Measurements from ENCODE around the gene DUXA.
"Not testable (repeated sequence)": the region's sequence is repeated elsewhere in the genome, so short reads cannot be mapped to it uniquely, and the experiment has no call there.

DUXA gene

DNA sequence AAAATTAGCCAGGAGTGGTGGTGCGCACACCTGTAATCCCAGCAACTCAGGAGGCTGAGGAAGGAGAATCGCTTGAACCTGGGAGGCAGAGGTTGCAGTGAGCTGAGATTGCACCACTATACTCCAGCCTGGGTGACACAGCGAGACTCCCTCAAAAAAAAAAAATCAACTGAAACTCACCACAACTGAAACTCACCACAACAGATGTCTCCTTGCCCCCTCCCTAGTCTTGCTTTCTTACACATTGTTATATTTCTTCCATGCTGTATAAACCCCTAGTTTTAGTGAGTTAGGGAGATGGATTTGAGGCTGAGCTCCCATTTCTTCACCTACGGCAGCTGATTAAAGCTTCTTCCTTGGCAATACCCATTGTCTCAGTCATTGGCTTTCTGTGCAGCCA is 25.6 kb downstream of the DUXA start:
- no peak for DNase-seq
- ChIA-PET POLR2A (no interaction called here), CTCF (no interaction called here)
- no peak overlapping the region for H3K4me3 ChIP-seq (ENCODE audit: control insufficient read depth in 1 of 7, extremely low read depth in 1 of 7, insufficient read depth in 4 of 7, low read depth in 2 of 7, low read length in 6 of 7)
- H3K27me3 ChIP-seq (replicated peaks in 2 of 5; ENCODE audit: control insufficient read depth in 4 of 5, insufficient read depth in 5 of 5, low read length in 4 of 5): no peaks in the 10 kb centered on the region
- H3K36me3 ChIP-seq (ENCODE audit: control insufficient read depth in 4 of 4, insufficient read depth in 4 of 4, low read length in 3 of 4): no peaks in the 10 kb centered on the region
- 94% methylated on average over 3 of the region's 4 CpGs for WGBS (ENCODE audit: insufficient coverage)
- no peak overlapping the region for H3K27ac ChIP-seq (ENCODE audit: insufficient read depth in 1 of 2, low read depth in 1 of 2, low read length in 2 of 2, poor library complexity in 1 of 2, severe bottlenecking in 2 of 2)
- peaks cover 0 to 23% (median 2%) of the 10 kb centered on the region in 5 experiments for H3K9me3 ChIP-seq (ENCODE audit: control extremely low read depth in 1 of 5, control insufficient read depth in 4 of 5, insufficient read depth in 2 of 5, low read depth in 1 of 5, low read length in 4 of 5)
- H3K4me1 ChIP-seq (ENCODE audit: control extremely low read depth in 1 of 4, control insufficient read depth in 4 of 4, insufficient read depth in 4 of 4, low read length in 3 of 4): no peaks in the 10 kb centered on the region

DNA sequence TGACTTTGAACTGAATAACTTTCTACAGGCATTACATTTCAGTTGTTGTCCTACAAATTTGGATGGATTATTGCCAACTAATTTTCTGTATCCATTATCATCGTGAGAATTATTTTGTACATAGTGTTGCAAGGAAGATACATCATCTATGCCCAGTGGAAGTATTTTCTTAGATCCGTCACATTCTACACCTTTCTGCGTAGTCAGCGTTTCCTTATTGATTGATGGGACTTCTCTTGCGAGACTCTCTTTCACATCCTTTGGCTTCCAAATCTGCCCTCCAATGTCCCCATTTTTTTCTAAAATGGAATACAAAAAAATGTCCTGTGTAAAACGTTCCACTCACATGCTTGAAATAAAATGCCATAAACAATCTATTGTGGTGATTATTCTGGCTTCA is 31.5 kb downstream of the DUXA start:
- ChIA-PET POLR2A (no interaction called here), CTCF (no interaction called here)
- Histone ChIP-seq H3K36me3 (ENCODE audit: control insufficient read depth in 4 of 4, insufficient read depth in 4 of 4, low read length in 3 of 4) (no peaks in the 10 kb centered on the region), H3K4me1 (ENCODE audit: control extremely low read depth in 1 of 4, control insufficient read depth in 4 of 4, insufficient read depth in 4 of 4, low read length in 3 of 4) (no peaks in the 10 kb centered on the region), H3K9me3 (ENCODE audit: control extremely low read depth in 1 of 5, control insufficient read depth in 4 of 5, insufficient read depth in 2 of 5, low read depth in 1 of 5, low read length in 4 of 5) (peaks cover 0 to 21% (median 4%) of the 10 kb centered on the region in 5 experiments), H3K27ac (ENCODE audit: insufficient read depth in 1 of 2, low read depth in 1 of 2, low read length in 2 of 2, poor library complexity in 1 of 2, severe bottlenecking in 2 of 2) (no peak overlapping the region), H3K4me3 (ENCODE audit: control insufficient read depth in 1 of 7, extremely low read depth in 1 of 7, insufficient read depth in 4 of 7, low read depth in 2 of 7, low read length in 6 of 7) (no peak overlapping the region), H3K27me3 (replicated peaks in 2 of 5; ENCODE audit: control insufficient read depth in 4 of 5, insufficient read depth in 5 of 5, low read length in 4 of 5) (no peaks in the 10 kb centered on the region)
- no peak for DNase-seq
- 94% methylated on average over 3 of the region's 6 CpGs for WGBS (ENCODE audit: insufficient coverage)

DNA sequence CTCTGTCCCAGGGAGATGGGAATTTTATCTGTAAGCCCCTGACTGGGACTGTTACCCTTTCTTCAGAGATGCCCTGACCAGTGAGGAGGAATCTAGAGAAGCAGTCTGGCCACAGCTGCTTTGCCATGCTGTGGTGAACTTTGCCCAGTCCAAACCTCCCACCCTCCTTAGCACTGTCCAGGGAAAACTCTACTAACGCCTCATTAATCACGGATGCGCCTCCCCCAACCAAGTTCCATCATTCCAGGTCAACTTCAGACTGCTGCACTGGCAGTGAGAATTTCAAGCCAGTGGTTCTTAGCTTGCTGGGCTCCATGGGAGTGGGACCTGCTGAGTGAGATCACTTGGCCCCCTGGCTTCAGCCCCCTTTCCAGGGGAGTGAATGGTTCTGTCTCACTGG is 39.9 kb downstream of the DUXA start:
- DNase-seq; H3K27me3 ChIP-seq (replicated peaks in 2 of 5; ENCODE audit: control insufficient read depth in 4 of 5, insufficient read depth in 5 of 5, low read length in 4 of 5); H3K36me3 ChIP-seq (ENCODE audit: control insufficient read depth in 4 of 4, insufficient read depth in 4 of 4, low read length in 3 of 4); H3K27ac ChIP-seq (ENCODE audit: insufficient read depth in 1 of 2, low read depth in 1 of 2, low read length in 2 of 2, poor library complexity in 1 of 2, severe bottlenecking in 2 of 2); CTCF ChIA-PET; POLR2A ChIA-PET; H3K4me3 ChIP-seq (ENCODE audit: control insufficient read depth in 1 of 7, extremely low read depth in 1 of 7, insufficient read depth in 4 of 7, low read depth in 2 of 7, low read length in 6 of 7); H3K4me1 ChIP-seq (ENCODE audit: control extremely low read depth in 1 of 4, control insufficient read depth in 4 of 4, insufficient read depth in 4 of 4, low read length in 3 of 4); H3K9me3 ChIP-seq (ENCODE audit: control extremely low read depth in 1 of 5, control insufficient read depth in 4 of 5, insufficient read depth in 2 of 5, low read depth in 1 of 5, low read length in 4 of 5): not testable (repeated sequence)
- 77% methylated on average over 3 of the region's 3 CpGs for WGBS (ENCODE audit: insufficient coverage)

DNA sequence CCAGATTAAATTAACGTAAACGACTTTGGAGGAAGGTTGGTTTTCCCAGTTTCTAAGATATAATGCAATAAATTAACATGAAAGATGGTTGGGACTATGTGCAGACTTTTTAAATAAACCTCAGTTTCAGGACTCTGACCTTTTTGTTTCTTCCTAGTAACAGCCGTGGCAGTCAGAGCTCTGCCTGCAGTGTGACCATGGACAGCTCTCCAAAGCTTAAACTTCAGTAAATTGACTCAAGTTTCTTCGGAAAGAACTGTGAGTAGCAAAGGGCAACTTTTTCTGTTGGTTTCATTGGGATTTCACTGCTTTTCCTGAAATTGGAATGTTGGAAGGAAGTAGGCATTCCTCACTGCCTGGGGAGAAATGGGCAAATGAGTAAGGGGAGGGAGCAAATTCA is 43.4 kb downstream of the DUXA start:
- no peaks in the 10 kb centered on the region for H3K36me3 ChIP-seq (ENCODE audit: control insufficient read depth in 4 of 4, insufficient read depth in 4 of 4, low read length in 3 of 4)
- POLR2A ChIA-PET: no interaction called here
- WGBS (ENCODE audit: insufficient coverage): 45% methylated on average over 3 of the region's 4 CpGs
- CTCF ChIA-PET: no interaction called here
- no peak overlapping the region for H3K4me3 ChIP-seq (ENCODE audit: control insufficient read depth in 1 of 7, extremely low read depth in 1 of 7, insufficient read depth in 4 of 7, low read depth in 2 of 7, low read length in 6 of 7)
- no peak overlapping the region for H3K27ac ChIP-seq (ENCODE audit: insufficient read depth in 1 of 2, low read depth in 1 of 2, low read length in 2 of 2, poor library complexity in 1 of 2, severe bottlenecking in 2 of 2)
- no peaks in the 10 kb centered on the region for H3K27me3 ChIP-seq (replicated peaks in 2 of 5; ENCODE audit: control insufficient read depth in 4 of 5, insufficient read depth in 5 of 5, low read length in 4 of 5)
- H3K9me3 ChIP-seq (ENCODE audit: control extremely low read depth in 1 of 5, control insufficient read depth in 4 of 5, insufficient read depth in 2 of 5, low read depth in 1 of 5, low read length in 4 of 5): peaks cover 0 to 9% (median 5%) of the 10 kb centered on the region in 5 experiments
- no peak for DNase-seq
- H3K4me1 ChIP-seq (ENCODE audit: control extremely low read depth in 1 of 4, control insufficient read depth in 4 of 4, insufficient read depth in 4 of 4, low read length in 3 of 4): no peaks in the 10 kb centered on the region

DNA sequence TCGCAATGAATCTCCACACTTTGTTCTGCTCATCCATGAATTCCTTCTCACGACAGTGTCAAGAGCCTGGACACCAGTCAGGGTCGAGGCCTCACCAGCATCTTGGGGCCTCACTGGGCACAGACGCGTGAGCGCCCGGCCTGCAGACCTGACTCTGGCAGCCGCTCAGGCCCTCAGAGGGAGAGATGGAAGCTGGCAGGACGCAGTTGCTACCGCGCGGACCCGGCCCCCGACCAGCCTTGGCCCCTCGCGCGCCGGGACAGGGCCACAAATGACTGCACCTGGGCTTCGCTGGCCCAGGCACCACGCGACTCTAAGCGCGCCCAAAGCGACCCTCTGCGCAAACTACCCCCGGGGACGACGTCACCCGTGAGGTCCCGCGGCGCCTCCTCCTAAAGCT is 48.4 kb downstream of the DUXA start:
- DNase-seq: no peak
- ChIA-PET CTCF (no interaction called here), POLR2A (no interaction called here)
- H3K4me3 ChIP-seq (ENCODE audit: control insufficient read depth in 1 of 7, extremely low read depth in 1 of 7, insufficient read depth in 4 of 7, low read depth in 2 of 7, low read length in 6 of 7): peak overlapping the region in 1 of 7 experiments; percentile 6
- H3K27ac ChIP-seq (ENCODE audit: insufficient read depth in 1 of 2, low read depth in 1 of 2, low read length in 2 of 2, poor library complexity in 1 of 2, severe bottlenecking in 2 of 2): no peak overlapping the region
- no peaks in the 10 kb centered on the region for H3K4me1 ChIP-seq (ENCODE audit: control extremely low read depth in 1 of 4, control insufficient read depth in 4 of 4, insufficient read depth in 4 of 4, low read length in 3 of 4)
- H3K36me3 ChIP-seq (ENCODE audit: control insufficient read depth in 4 of 4, insufficient read depth in 4 of 4, low read length in 3 of 4): no peaks in the 10 kb centered on the region
- no peaks in the 10 kb centered on the region for H3K27me3 ChIP-seq (replicated peaks in 2 of 5; ENCODE audit: control insufficient read depth in 4 of 5, insufficient read depth in 5 of 5, low read length in 4 of 5)
- WGBS (ENCODE audit: insufficient coverage): 68% methylated on average over 30 of the region's 32 CpGs
- H3K9me3 ChIP-seq (ENCODE audit: control extremely low read depth in 1 of 5, control insufficient read depth in 4 of 5, insufficient read depth in 2 of 5, low read depth in 1 of 5, low read length in 4 of 5): peaks cover 0 to 28% (median 13%) of the 10 kb centered on the region in 5 experiments

DNA sequence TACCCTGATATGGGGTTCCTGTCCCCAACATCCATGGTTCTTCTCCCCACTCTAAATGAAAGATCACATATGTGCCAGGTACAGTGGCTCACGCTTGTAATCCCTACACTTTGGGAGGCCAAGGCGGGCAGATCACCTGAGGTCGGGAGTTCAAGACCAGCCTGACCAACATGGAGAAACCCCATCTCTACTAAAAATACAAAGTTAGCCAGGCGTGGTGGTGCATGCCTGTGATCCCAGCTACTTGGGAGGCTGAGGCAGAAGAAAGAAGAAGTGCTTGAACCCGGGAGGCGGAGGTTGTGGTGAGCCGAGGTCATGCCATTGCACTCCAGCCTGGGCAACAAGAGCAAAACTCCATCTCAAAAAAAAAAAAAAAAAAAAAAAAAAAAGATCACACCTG is 53.8 kb downstream of the DUXA start:
- peaks cover 6 to 53% (median 26%) of the 10 kb centered on the region in 5 experiments for H3K9me3 ChIP-seq (ENCODE audit: control extremely low read depth in 1 of 5, control insufficient read depth in 4 of 5, insufficient read depth in 2 of 5, low read depth in 1 of 5, low read length in 4 of 5)
- H3K27ac ChIP-seq (ENCODE audit: insufficient read depth in 1 of 2, low read depth in 1 of 2, low read length in 2 of 2, poor library complexity in 1 of 2, severe bottlenecking in 2 of 2); H3K4me3 ChIP-seq (ENCODE audit: control insufficient read depth in 1 of 7, extremely low read depth in 1 of 7, insufficient read depth in 4 of 7, low read depth in 2 of 7, low read length in 6 of 7); H3K27me3 ChIP-seq (replicated peaks in 2 of 5; ENCODE audit: control insufficient read depth in 4 of 5, insufficient read depth in 5 of 5, low read length in 4 of 5); DNase-seq; H3K4me1 ChIP-seq (ENCODE audit: control extremely low read depth in 1 of 4, control insufficient read depth in 4 of 4, insufficient read depth in 4 of 4, low read length in 3 of 4); H3K36me3 ChIP-seq (ENCODE audit: control insufficient read depth in 4 of 4, insufficient read depth in 4 of 4, low read length in 3 of 4); CTCF ChIA-PET; POLR2A ChIA-PET: not testable (repeated sequence)
- WGBS (ENCODE audit: insufficient coverage): 83% methylated on average over 1 of the region's 7 CpGs

DNA sequence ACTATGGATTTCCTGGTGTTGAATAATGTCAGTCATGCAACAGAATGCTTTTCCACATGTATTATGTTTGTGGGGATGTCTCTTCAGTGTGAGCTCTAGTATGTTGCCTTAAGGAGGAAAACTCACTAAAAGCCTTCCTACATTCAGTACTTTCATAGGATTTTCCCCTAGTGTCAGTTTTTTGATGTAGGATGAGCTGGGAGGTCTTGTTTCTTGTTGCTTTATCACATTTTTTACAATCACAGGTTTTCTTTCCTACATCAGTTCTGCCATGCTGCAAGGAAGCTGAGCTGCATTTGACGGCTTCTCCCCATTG is 56.0 kb downstream of the DUXA start:
- no peak overlapping the region for H3K27ac ChIP-seq (ENCODE audit: insufficient read depth in 1 of 2, low read depth in 1 of 2, low read length in 2 of 2, poor library complexity in 1 of 2, severe bottlenecking in 2 of 2)
- H3K4me3 ChIP-seq (ENCODE audit: control insufficient read depth in 1 of 7, extremely low read depth in 1 of 7, insufficient read depth in 4 of 7, low read depth in 2 of 7, low read length in 6 of 7): no peak overlapping the region
- ChIA-PET POLR2A (no interaction called here), CTCF (no interaction called here)
- peaks cover 0 to 21% (median 4%) of the 10 kb centered on the region in 5 experiments for H3K27me3 ChIP-seq (replicated peaks in 2 of 5; ENCODE audit: control insufficient read depth in 4 of 5, insufficient read depth in 5 of 5, low read length in 4 of 5)
- H3K9me3 ChIP-seq (ENCODE audit: control extremely low read depth in 1 of 5, control insufficient read depth in 4 of 5, insufficient read depth in 2 of 5, low read depth in 1 of 5, low read length in 4 of 5): peaks cover 6 to 43% (median 23%) of the 10 kb centered on the region in 5 experiments
- no peak for DNase-seq
- 100% methylated on average over 1 of the region's 1 CpG for WGBS (ENCODE audit: insufficient coverage)
- H3K4me1 ChIP-seq (ENCODE audit: control extremely low read depth in 1 of 4, control insufficient read depth in 4 of 4, insufficient read depth in 4 of 4, low read length in 3 of 4): peaks cover 0 to 3% (median under 1%) of the 10 kb centered on the region in 4 experiments
- no peaks in the 10 kb centered on the region for H3K36me3 ChIP-seq (ENCODE audit: control insufficient read depth in 4 of 4, insufficient read depth in 4 of 4, low read length in 3 of 4)

Measured in common myeloid progenitor, CD34-positive (primary cell).